Activated CD8-positive, alpha-beta memory T cell treated with anti-CD3 and anti-CD28 coated beads, Interleukin-2, amount 50 U/mL, for 24 hours (primary cell): ENCODE results near the gene C10orf71.

Experiments used
- DNase-seq: peaks from one replicate; pipeline ENCODE4 v3.0.0-alpha.2; 2020; ENCODE audit errors: extremely low read depth

The C10orf71 gene, protein sequence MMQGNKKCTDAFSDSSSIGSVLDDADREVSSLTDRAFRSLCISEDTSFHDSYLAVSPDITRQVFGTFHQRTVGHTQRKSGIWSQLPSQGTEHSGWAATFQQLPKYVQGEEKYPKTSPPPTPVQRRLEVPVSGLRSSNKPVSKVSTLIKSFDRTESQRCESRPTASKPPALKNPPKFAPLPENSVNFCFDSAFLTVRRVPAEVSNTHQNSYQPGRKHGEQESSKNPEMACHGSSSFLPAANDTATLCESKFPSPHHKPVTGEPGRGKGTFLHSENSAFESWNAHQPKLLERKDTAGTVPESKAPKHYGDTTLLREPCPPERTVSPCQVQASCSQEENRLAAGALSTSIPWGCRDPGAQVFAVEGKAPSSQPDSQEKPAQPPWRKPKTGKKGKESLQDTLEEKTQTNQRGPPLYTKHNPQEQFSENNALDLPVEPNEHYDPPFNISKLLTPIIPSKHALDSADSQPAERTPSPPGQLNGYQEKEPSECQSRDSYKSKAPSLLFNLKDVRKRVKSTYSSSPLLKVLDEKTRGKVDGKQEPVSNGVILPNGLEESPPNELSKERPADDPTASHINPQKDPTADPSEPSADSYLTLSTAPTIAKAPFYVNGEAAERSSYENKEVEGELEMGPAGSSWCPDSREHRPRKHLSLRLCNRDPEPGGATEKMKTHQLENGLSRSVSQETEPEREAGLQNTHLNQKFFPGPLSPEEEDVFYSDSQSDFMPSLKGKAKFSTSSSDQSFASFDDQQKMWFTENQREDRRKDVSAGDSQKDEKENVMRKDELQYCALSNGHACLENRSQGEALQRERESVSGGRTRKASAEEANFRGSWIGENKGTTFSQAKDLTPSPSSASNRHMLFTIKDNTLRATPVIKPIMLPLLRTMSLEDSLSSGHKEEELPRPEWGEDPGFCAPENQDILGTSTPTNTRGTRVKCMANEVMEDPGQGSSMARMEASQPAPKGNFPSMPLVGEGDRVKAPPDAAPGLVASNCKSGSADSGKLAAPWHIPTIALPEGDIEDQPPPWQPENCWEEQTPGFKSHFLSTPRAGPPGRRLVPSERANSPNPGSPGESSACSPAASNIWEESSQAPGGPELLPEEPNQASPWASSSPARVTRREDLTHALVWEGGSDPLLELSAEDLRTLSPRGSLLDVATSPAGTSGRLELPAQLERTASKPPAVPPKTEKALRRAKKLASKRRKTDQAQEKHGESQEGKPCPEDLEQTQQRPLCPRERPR (N-terminal part only)

DNA sequence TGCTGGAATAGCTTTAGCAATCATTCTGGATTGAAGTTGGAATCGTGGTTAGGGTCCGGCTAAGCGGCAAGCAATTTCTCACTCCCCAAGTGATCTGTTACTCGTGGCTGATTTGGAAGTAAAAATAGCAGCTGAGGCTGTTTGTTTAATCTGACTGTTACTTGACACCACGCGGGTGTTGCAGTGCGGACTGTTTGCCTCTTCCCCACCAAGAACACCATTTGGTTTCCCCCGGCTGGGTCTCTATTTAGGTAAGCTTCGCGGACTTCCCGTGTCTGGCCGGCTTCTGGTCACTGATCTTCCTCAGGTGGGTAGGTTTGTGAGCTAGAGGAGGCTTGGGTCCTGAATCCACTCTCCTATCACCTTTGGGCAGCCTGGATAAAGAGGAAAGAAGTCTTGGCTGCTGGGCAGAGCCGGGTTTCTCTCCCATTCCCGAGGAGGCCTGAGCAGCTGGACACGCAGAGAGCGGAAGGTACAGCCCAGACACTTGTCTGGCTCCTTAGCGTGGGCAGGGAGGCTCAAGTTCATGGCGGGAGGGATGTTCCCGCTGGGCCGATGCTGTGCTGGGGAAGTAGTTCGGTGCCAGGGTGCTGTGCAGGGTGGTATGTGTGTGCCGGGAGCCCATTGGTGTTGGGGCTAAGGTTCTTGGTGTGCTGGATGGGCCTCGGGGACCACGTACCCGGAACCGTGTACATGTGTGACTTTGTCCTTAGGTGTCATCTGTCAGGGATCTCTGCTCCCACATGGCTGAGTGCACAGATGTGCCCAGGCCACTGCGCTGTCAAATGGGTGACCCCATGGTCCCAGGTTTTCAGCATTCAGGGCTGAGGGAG is at the start of gene C10orf71:
C10orf71 (plus strand) TSS at position 188 of the 833 bp plus-strand sequence. CDS start 23,376 bp downstream, outside the sequence.
- DNase-seq = no peak

GRCh38 chr10:49252313-49253034 is 46.5 kb upstream of the C10orf71 start:
- no peak for DNase-seq

GRCh38 chr10:49253340-49253906 is 45.5 kb upstream of the C10orf71 start:
- no peak for DNase-seq

- no peak for DNase-seq
These were observed 44.8 kb upstream of the C10orf71 start for GRCh38 chr10:49254150-49254549.

- no peak for DNase-seq
These were observed 44.2 kb upstream of the C10orf71 start for GRCh38 chr10:49254556-49255318.

- DNase-seq = no peak
These were observed 43.1 kb upstream of the C10orf71 start for GRCh38 chr10:49255883-49256282.

- DNase-seq = no peak
These were observed 41.8 kb upstream of the C10orf71 start for GRCh38 chr10:49257154-49257553.

DNA sequence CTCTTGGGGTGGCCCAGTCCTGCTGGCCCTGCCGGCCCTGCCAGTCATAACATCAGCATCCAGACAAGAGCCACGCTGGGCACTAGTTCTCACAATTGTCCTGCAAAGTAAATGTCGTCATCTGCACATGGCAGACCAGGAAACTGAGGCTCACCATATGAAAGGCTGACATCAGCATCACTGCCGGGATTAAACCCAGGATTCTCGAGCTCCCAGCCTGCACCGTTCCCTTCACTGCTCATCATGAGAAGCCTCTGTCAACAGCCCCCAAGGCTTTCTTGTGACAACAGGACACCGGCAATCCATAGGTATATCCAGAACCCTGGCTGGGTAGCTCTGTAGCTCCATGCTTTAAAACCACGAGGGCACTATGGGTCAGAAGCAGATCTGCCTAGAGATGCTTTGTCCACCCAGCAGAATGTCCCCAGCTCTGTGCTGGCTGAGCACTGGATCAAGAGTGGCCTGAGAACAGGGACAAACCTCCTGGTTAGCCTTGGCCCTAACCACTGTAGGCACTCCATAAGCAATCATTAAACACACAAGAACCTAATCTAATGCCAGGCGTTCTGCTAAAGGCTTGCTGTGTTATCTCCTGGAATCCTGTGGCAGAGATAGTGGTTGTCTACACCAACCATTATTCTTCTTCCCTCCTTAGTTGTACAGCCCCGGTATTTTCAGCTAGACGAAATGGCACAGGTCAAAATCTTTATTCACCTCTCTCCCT is 41.2 kb upstream of the C10orf71 start:
- no peak for DNase-seq

GRCh38 chr10:49258350-49258683 is 40.7 kb upstream of the C10orf71 start:
- DNase-seq = no peak

- no peak for DNase-seq
These were observed 38.2 kb upstream of the C10orf71 start for GRCh38 chr10:49260644-49261296.

DNA sequence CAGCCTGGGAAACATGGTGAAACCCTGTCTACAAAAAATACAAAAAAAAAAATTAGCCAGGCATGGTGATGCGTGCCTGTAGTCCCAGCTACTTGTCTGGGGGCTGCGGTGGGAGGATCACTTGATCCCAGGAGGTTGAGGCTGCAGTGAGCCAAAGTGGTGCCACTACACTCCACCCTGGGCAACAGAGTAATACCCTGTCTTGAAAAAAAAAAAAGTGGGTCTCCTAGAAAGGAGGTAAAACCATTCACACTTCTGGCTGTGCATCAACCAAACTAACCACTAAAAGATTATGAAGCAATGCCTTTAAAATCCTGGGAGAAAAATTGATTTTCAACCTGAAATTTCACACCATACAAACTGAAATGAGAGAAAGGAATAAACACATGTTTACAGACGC is 35.4 kb upstream of the C10orf71 start:
- DNase-seq = no peak

GRCh38 chr10:49264177-49264677 is 34.7 kb upstream of the C10orf71 start:
- DNase-seq = no peak

DNA sequence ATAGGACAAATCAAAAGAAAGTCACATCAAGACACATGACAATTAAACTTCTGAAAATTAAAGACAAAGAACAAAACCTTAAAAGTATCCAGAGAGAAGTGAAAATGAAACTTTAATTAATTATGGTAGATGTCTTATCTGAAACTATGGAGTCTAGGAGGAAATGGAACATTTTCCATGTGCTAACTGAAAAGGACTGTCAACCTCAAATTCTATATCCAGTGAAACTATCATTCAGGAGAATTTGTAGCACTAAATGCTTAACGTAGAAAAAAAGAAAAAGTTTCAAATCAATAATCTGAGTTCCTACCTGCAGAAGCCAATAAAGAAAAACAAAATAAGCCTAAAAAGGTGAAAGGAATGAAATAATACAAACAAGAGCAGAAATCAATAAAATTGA is 33.1 kb upstream of the C10orf71 start:
- DNase-seq = no peak

- no peak for DNase-seq
These were observed 30.8 kb upstream of the C10orf71 start for GRCh38 chr10:49268185-49268584.

- DNase-seq = no peak
These were observed 29.4 kb upstream of the C10orf71 start for GRCh38 chr10:49269523-49269922.

DNA sequence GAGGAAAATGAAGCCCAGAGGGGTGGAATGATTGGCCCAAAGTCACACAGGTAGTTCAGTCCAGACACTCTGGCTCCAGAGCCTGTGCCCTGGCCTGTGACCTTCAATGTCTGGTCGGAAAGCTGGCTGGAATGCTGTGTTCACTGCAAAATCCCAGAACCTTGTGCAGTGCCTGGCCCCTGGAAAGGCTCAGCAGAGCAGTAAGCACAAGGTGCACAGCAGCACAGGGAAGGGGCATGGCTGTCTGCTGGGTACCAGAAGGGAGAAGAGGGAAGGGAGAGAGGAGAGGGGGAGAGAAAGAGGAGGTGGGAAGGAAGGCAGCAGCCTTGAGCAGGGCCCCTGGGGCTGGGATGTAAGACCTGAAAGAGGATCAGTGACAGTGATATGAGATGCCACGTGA is 28.4 kb upstream of the C10orf71 start:
- DNase-seq = no peak

- DNase-seq = no peak
These were observed 27.6 kb upstream of the C10orf71 start for GRCh38 chr10:49271346-49271745.
